Measurements from ENCODE around the gene DRC1. TPM values are rescaled to one million over a fixed set of nuclear protein-coding genes. Genes with fewer than 3 reads are reported as not detected.

The DRC1 gene
- total and polyA plus RNA-seq, 4 donors: 4.6 to 11.3 (median 6.0) TPM

- H3K27me3 ChIP-seq (ENCODE audit: control insufficient read depth, insufficient read depth, low read length): no peaks in the 10 kb centered on the region
- DNase-seq (ENCODE audit: low read depth in 4 of 6, low spot score in 6 of 6): no peak
- H3K36me3 ChIP-seq (ENCODE audit: control insufficient read depth, insufficient read depth, low read length): peaks cover 19% of the 10 kb centered on the region
- H3K4me3 ChIP-seq (ENCODE audit: low read depth, low read length): no peak overlapping the region
- H3K4me1 ChIP-seq (ENCODE audit: control insufficient read depth, insufficient read depth, low read length): peaks cover 27% of the 10 kb centered on the region
- no peaks in the 10 kb centered on the region for H3K9me3 ChIP-seq (ENCODE audit: control insufficient read depth, insufficient read depth, low read length)
- H3K27ac ChIP-seq (ENCODE audit: low read depth, low read length): no peak overlapping the region
- WGBS (ENCODE audit: insufficient coverage): 87% methylated on average over 10 of the region's 11 CpGs
These were observed 52.0 kb downstream of the DRC1 start for GRCh38 chr2:26453421-26454329.

GRCh38 chr2:26454561-26455001, 52.9 kb downstream of the DRC1 start:
- no peak for DNase-seq (ENCODE audit: low read depth in 4 of 6, low spot score in 6 of 6)
- Histone ChIP-seq H3K27ac (ENCODE audit: low read depth, low read length) (no peak overlapping the region), H3K4me1 (ENCODE audit: control insufficient read depth, insufficient read depth, low read length) (peaks cover 24% of the 10 kb centered on the region), H3K4me3 (ENCODE audit: low read depth, low read length) (no peak overlapping the region), H3K9me3 (ENCODE audit: control insufficient read depth, insufficient read depth, low read length) (no peaks in the 10 kb centered on the region), H3K27me3 (ENCODE audit: control insufficient read depth, insufficient read depth, low read length) (no peaks in the 10 kb centered on the region), H3K36me3 (ENCODE audit: control insufficient read depth, insufficient read depth, low read length) (peaks cover 16% of the 10 kb centered on the region)
- 96% methylated on average over 9 of the region's 10 CpGs for WGBS (ENCODE audit: insufficient coverage)

GRCh38 chr2:26455037-26455669, 53.4 kb downstream of the DRC1 start:
- no peaks in the 10 kb centered on the region for H3K9me3 ChIP-seq (ENCODE audit: control insufficient read depth, insufficient read depth, low read length)
- no peak overlapping the region for H3K27ac ChIP-seq (ENCODE audit: low read depth, low read length)
- no peak for DNase-seq (ENCODE audit: low read depth in 4 of 6, low spot score in 6 of 6)
- peaks cover 24% of the 10 kb centered on the region for H3K4me1 ChIP-seq (ENCODE audit: control insufficient read depth, insufficient read depth, low read length)
- no peaks in the 10 kb centered on the region for H3K27me3 ChIP-seq (ENCODE audit: control insufficient read depth, insufficient read depth, low read length)
- no peak overlapping the region for H3K4me3 ChIP-seq (ENCODE audit: low read depth, low read length)
- peaks cover 11% of the 10 kb centered on the region for H3K36me3 ChIP-seq (ENCODE audit: control insufficient read depth, insufficient read depth, low read length)
- WGBS (ENCODE audit: insufficient coverage): 72% methylated on average over 8 of the region's 11 CpGs

- WGBS (ENCODE audit: insufficient coverage): 82% methylated on average over 17 of the region's 18 CpGs
- DNase-seq (ENCODE audit: low read depth in 4 of 6, low spot score in 6 of 6): no peak
- H3K4me3 ChIP-seq (ENCODE audit: low read depth, low read length): no peak overlapping the region
- peaks cover 14% of the 10 kb centered on the region for H3K36me3 ChIP-seq (ENCODE audit: control insufficient read depth, insufficient read depth, low read length)
- H3K27ac ChIP-seq (ENCODE audit: low read depth, low read length): no peak overlapping the region
- H3K4me1 ChIP-seq (ENCODE audit: control insufficient read depth, insufficient read depth, low read length): peaks cover 24% of the 10 kb centered on the region
- H3K27me3 ChIP-seq (ENCODE audit: control insufficient read depth, insufficient read depth, low read length): no peaks in the 10 kb centered on the region
- no peaks in the 10 kb centered on the region for H3K9me3 ChIP-seq (ENCODE audit: control insufficient read depth, insufficient read depth, low read length)
These were observed 54.1 kb downstream of the DRC1 start for GRCh38 chr2:26455670-26456439.

- H3K4me1 ChIP-seq (ENCODE audit: control insufficient read depth, insufficient read depth, low read length): peaks cover 24% of the 10 kb centered on the region
- DNase-seq (ENCODE audit: low read depth in 4 of 6, low spot score in 6 of 6): no peak
- peaks cover 17% of the 10 kb centered on the region for H3K36me3 ChIP-seq (ENCODE audit: control insufficient read depth, insufficient read depth, low read length)
- 92% methylated on average over 8 of the region's 10 CpGs for WGBS (ENCODE audit: insufficient coverage)
- no peak overlapping the region for H3K4me3 ChIP-seq (ENCODE audit: low read depth, low read length)
- H3K27me3 ChIP-seq (ENCODE audit: control insufficient read depth, insufficient read depth, low read length): no peaks in the 10 kb centered on the region
- H3K27ac ChIP-seq (ENCODE audit: low read depth, low read length): no peak overlapping the region
- H3K9me3 ChIP-seq (ENCODE audit: control insufficient read depth, insufficient read depth, low read length): no peaks in the 10 kb centered on the region
These were observed 54.9 kb downstream of the DRC1 start for GRCh38 chr2:26456440-26457250.

- DNase-seq (ENCODE audit: low read depth in 4 of 6, low spot score in 6 of 6): no peak
- H3K36me3 ChIP-seq (ENCODE audit: control insufficient read depth, insufficient read depth, low read length): peaks cover 17% of the 10 kb centered on the region
- H3K9me3 ChIP-seq (ENCODE audit: control insufficient read depth, insufficient read depth, low read length): no peaks in the 10 kb centered on the region
- no peak overlapping the region for H3K27ac ChIP-seq (ENCODE audit: low read depth, low read length)
- H3K4me1 ChIP-seq (ENCODE audit: control insufficient read depth, insufficient read depth, low read length): peaks cover 24% of the 10 kb centered on the region
- no peaks in the 10 kb centered on the region for H3K27me3 ChIP-seq (ENCODE audit: control insufficient read depth, insufficient read depth, low read length)
- 36% methylated on average over 11 of the region's 11 CpGs for WGBS (ENCODE audit: insufficient coverage)
- no peak overlapping the region for H3K4me3 ChIP-seq (ENCODE audit: low read depth, low read length)
These were observed 55.5 kb downstream of the DRC1 start for GRCh38 chr2:26457251-26457666.

- Histone ChIP-seq H3K36me3 (ENCODE audit: control insufficient read depth, insufficient read depth, low read length) (peaks cover 17% of the 10 kb centered on the region), H3K27me3 (ENCODE audit: control insufficient read depth, insufficient read depth, low read length) (no peaks in the 10 kb centered on the region), H3K9me3 (ENCODE audit: control insufficient read depth, insufficient read depth, low read length) (no peaks in the 10 kb centered on the region), H3K27ac (ENCODE audit: low read depth, low read length) (no peak overlapping the region), H3K4me1 (ENCODE audit: control insufficient read depth, insufficient read depth, low read length) (peaks cover 24% of the 10 kb centered on the region), H3K4me3 (ENCODE audit: low read depth, low read length) (no peak overlapping the region)
- WGBS (ENCODE audit: insufficient coverage): 88% methylated on average over 15 of the region's 19 CpGs
- no peak for DNase-seq (ENCODE audit: low read depth in 4 of 6, low spot score in 6 of 6)
These were observed 56.1 kb downstream of the DRC1 start for GRCh38 chr2:26457695-26458364.

- WGBS (ENCODE audit: insufficient coverage): 90% methylated on average over 12 of the region's 14 CpGs
- DNase-seq (ENCODE audit: low read depth in 4 of 6, low spot score in 6 of 6): no peak
- Histone ChIP-seq H3K4me1 (ENCODE audit: control insufficient read depth, insufficient read depth, low read length) (peaks cover 24% of the 10 kb centered on the region), H3K27ac (ENCODE audit: low read depth, low read length) (no peak overlapping the region), H3K27me3 (ENCODE audit: control insufficient read depth, insufficient read depth, low read length) (no peaks in the 10 kb centered on the region), H3K9me3 (ENCODE audit: control insufficient read depth, insufficient read depth, low read length) (no peaks in the 10 kb centered on the region), H3K4me3 (ENCODE audit: low read depth, low read length) (no peak overlapping the region), H3K36me3 (ENCODE audit: control insufficient read depth, insufficient read depth, low read length) (peaks cover 17% of the 10 kb centered on the region)
These were observed 56.8 kb downstream of the DRC1 start for GRCh38 chr2:26458365-26459042.

All from spinal cord (tissue), 10 donors.